GM19395 (cell line): ENCODE results near the gene ZNF646.

Experiments used
- ATAC-seq: cut with Tn5 transposase; IDR thresholded peaks from one replicate; pipeline ENCODE4 v1.9.1; 2021; ENCODE audit warnings: mild to moderate bottlenecking, moderate library complexity; ENCODE audit not compliant: unreplicated experiment

The ZNF646 gene

DNA sequence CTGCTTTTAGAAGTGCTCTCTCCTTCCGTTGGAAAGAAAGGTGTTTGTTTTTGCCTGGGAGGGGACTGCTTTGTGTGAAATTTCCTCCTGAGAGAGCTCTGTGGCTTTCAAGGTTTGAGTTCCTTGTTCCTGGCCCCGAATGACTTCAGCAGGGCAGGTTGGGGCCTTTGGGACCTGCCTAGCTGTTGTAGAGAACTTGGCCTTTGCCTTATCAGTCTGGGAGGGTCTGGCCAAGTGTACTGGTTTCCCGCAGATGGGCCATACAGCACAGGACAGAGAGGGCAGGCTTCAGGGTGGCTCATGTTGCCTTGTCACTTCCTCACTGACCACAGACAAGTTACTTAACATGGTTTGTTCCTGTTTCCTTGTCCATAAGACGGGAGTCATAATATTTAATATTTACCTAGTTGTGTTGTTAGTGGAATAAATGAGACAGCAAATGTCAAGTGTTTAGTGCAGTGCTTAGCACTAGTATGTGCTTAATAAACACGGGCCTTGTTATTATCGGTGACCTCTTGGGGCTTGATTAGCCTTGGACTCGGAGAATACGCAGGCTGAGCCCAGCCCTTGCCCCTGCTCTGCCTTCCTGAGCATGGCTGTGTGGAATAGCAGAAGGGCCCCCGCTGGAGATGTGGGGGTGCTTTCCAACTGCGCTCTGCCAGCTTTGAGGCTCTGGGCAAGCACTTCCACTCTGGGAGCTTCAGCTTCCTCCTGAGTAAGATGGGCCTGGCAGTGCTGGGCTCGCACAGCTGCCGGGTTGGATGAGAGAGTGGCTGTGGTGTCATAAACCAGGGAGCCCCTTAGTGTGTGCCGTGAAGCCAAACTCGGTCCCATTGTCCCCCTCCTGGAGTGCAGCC is 54.7 kb downstream of the ZNF646 start:
- no peak for ATAC-seq

DNA sequence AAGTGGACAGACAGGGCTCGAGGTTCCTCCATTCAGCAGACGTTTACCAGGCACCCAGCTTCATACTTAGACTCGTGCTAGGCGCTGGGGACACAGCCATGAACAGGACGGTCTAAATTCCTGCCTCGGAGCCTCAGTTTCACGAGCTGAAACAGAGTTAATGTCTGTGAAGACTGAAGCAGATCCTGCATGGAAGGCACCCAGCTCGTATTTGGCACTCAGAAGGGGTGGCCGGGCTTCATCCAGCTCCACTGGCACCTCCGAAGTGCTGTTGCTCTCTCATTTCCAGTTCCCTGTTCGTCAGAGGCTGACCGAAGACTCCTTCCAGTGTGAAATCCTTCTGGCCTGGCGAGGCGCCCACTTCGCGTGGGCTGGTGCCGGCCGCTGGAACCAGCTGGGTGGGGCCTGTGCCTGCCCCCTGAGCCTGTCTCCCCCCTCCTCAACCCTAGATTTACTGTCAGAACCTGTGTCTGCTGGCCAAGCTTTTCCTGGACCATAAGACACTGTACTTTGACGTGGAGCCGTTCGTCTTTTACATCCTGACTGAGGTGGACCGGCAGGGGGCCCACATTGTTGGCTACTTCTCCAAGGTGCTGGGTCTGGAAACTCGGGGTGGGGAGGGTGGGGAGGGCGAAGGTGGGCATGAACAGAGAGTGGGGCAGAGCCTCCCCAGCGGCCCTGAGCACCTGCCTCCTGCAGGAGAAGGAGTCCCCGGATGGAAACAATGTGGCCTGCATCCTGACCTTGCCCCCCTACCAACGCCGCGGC is 55.5 kb downstream of the ZNF646 start:
- no peak for ATAC-seq

DNA sequence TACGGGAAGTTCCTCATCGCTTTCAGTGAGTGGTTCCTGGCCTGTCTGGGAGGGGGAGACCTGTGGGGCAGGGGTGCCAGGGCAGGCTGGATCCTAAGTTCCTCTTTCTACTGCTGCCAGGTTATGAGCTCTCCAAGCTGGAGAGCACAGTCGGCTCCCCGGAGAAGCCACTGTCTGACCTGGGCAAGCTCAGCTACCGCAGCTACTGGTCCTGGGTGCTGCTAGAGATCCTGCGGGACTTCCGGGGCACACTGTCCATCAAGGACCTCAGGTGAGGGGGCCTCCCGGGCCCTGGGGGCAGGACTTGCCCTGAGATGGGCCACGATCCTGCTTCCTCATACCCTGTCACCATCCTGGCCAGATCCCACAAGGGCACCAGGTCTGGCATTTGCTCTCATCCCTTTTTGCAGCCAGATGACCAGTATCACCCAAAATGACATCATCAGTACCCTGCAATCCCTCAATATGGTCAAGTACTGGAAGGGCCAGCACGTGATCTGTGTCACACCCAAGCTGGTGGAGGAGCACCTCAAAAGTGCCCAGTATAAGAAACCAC is 56.2 kb downstream of the ZNF646 start:
- ATAC-seq: no peak

DNA sequence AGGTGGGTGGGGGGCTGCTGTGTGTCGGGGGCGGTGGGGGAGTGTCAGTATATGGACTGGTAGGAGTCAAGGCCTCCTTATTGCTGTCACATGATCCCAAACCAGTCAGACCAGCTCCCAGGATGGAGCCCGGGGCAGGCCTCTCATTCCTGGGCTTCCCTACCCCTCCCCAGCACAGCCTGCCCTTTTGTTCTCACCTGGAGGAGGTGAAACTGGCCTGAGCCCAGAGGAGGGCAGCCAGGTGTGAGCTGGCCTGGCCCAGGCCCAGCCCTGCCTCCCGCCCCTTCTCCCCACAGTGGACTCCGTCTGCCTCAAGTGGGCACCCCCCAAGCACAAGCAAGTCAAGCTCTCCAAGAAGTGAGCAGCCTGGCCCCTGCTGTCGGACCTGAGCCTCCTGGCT is 56.7 kb downstream of the ZNF646 start:
- ATAC-seq: no peak

DNA sequence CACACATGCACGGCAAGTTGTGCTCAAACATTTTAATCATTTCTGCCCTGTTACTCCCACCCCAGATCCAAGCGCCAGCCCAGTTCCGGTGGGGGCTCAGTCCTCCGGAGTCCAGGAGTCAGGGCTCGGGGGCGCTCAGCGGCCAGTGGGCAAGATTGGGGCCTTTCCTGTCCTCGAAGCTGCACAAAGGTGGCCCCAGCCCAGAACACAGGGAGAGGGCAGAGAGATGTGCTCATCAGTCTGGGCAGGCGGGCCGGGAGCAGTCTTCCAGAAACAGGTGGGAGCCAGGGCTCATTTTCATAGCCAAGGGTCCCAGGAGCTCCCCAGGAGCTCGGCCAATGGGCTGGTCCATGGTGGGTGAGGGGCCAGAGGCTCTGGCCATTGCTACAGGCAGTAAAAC is 57.2 kb downstream of the ZNF646 start:
- ATAC-seq: no peak

DNA sequence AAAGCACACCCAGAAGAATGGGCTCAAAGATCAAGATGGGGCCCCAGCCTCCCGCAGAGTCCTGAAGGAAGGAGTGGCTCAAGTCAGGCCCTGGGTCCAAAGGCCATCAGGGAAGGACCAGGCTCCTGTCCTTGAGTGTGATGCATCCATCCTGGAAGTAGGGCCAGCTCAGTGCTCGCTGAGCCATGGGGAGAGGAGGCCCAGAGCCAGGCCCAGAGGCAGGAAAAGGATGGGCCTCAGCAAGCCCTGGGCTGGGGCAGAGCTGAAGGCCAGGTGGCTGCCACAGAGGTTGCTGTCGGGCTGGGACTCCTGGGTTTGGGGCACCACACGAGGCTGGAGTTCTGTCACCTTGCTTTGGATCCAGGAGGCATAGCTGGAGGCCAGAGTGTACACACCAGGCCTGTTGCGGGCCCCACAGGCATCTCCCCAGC is 57.6 kb downstream of the ZNF646 start:
- ATAC-seq: no peak

DNA sequence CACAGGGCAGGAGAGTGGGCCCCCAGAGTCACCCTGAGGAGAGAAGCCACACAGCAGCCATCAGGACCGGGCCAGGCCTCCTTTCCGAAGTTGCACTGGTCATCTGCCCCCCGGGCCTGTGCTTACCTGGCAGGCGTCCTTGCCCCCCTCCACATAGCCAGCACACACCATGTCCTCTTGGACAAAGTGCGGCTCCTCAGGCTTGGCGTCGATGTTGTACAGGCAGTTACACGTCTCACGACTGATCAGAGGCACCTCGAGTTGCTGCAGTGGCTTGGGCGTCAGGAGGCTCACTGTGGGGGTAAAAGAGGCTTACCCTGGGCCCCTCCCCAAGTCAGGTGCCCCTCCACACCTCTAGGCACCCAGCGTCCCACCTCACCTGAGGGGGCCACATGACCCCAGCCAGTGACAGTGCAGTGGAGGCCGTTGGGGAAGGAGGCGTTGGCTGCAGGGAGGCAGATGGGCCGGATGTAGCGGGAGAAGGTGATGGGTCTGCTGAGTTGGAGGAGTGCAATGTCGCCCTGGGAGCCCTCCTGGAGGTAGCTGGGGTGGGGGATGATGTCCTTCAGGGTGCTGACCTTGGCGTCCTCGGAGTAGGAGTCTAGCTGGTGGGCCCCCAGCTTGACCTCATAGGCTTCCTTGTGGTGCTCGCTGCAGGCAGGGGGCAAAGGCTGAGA is 58.2 kb downstream of the ZNF646 start:
- no peak for ATAC-seq

DNA sequence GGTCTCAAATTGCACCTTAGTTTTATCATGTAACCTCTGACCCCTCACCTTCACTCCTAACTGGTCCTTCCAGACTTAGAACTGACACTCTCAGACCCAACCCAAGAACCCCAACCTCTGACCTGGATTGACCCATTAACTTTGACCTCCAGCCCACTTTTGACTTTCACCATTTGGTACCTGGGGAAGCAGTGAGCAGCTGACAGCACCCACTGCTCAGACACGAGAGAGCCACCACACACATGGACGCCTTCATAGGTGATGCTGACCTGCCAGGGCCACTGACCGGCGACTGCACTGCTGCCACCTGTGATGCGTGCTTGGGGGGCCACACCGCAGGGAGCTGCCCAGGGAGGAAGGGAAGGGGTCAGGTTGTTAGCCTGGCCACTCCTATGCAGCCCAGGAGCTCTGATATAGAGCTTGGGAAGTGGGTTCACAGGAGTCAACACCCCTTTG is 58.9 kb downstream of the ZNF646 start:
- ATAC-seq: no peak
